ENCODE results near the gene PPP1R3G. TPM values are rescaled to one million over a fixed set of nuclear protein-coding genes. Genes with fewer than 3 reads are reported as not detected.
"Not testable (repeated sequence)": the region's sequence is repeated elsewhere in the genome, so short reads cannot be mapped to it uniquely, and the experiment has no call there.

The PPP1R3G gene
- total RNA-seq, 1 donor from 2014 or later, result not detected

GRCh38 chr6:5053864-5054244, 31.3 kb upstream of the PPP1R3G start:
- no peak for TF ChIP-seq CTCF (IDR thresholded peaks at IDR 0.05; ENCODE audit: partially characterized antibody, unreplicated experiment)
- Mint-ChIP-seq H3K4me3 (ENCODE audit: unreplicated experiment) (no peak overlapping the region), H3K36me3 (ENCODE audit: unreplicated experiment) (peaks cover 29% of the 10 kb centered on the region), H3K27me3 (ENCODE audit: unreplicated experiment) (peaks cover 2% of the 10 kb centered on the region), H3K27ac (ENCODE audit: unreplicated experiment) (no peak overlapping the region), H3K4me1 (ENCODE audit: low read depth, unreplicated experiment) (no peaks in the 10 kb centered on the region), H3K9me3 (ENCODE audit: unreplicated experiment) (peaks cover 9% of the 10 kb centered on the region)
- DNase-seq, result no peak

GRCh38 chr6:5054245-5054873, 30.8 kb upstream of the PPP1R3G start:
- Mint-ChIP-seq H3K27me3 (ENCODE audit: unreplicated experiment) (peaks cover 2% of the 10 kb centered on the region), H3K36me3 (ENCODE audit: unreplicated experiment) (peaks cover 27% of the 10 kb centered on the region), H3K4me3 (ENCODE audit: unreplicated experiment) (no peak overlapping the region), H3K27ac (ENCODE audit: unreplicated experiment) (no peak overlapping the region), H3K9me3 (ENCODE audit: unreplicated experiment) (peaks cover 9% of the 10 kb centered on the region), H3K4me1 (ENCODE audit: low read depth, unreplicated experiment) (no peaks in the 10 kb centered on the region)
- no peak for TF ChIP-seq CTCF (IDR thresholded peaks at IDR 0.05; ENCODE audit: partially characterized antibody, unreplicated experiment)
- DNase-seq, result no peak

GRCh38 chr6:5055118-5055517, 30.0 kb upstream of the PPP1R3G start:
- Mint-ChIP-seq H3K27ac (ENCODE audit: unreplicated experiment) (no peak overlapping the region), H3K36me3 (ENCODE audit: unreplicated experiment) (peaks cover 23% of the 10 kb centered on the region)
- no peak for TF ChIP-seq CTCF (IDR thresholded peaks at IDR 0.05; ENCODE audit: partially characterized antibody, unreplicated experiment)

GRCh38 chr6:5058254-5058653, 26.9 kb upstream of the PPP1R3G start:
- Mint-ChIP-seq H3K27ac (ENCODE audit: unreplicated experiment) (no peak overlapping the region), H3K9me3 (ENCODE audit: unreplicated experiment) (peaks cover 3% of the 10 kb centered on the region), H3K27me3 (ENCODE audit: unreplicated experiment) (peaks cover 4% of the 10 kb centered on the region), H3K36me3 (ENCODE audit: unreplicated experiment) (peaks cover 2% of the 10 kb centered on the region), H3K4me3 (ENCODE audit: unreplicated experiment) (no peak overlapping the region), H3K4me1 (ENCODE audit: low read depth, unreplicated experiment) (no peaks in the 10 kb centered on the region)
- no peak for DNase-seq
- TF ChIP-seq CTCF (IDR thresholded peaks at IDR 0.05; ENCODE audit: partially characterized antibody, unreplicated experiment), result no peak

More at GRCh38 chr6:5055118-5055517, 30.0 kb upstream of the PPP1R3G start:
- Mint-ChIP-seq H3K4me3 (ENCODE audit: unreplicated experiment) (no peak overlapping the region), H3K27me3 (ENCODE audit: unreplicated experiment) (peaks cover 6% of the 10 kb centered on the region), H3K4me1 (ENCODE audit: low read depth, unreplicated experiment) (no peaks in the 10 kb centered on the region), H3K9me3 (ENCODE audit: unreplicated experiment) (peaks cover 9% of the 10 kb centered on the region)
- DNase-seq, result no peak

GRCh38 chr6:5059036-5059896, 25.9 kb upstream of the PPP1R3G start:
- no peak for TF ChIP-seq CTCF (IDR thresholded peaks at IDR 0.05; ENCODE audit: partially characterized antibody, unreplicated experiment)
- peaks cover 2% of the 10 kb centered on the region for H3K9me3 Mint-ChIP-seq (ENCODE audit: unreplicated experiment)
- no peaks in the 10 kb centered on the region for H3K4me1 Mint-ChIP-seq (ENCODE audit: low read depth, unreplicated experiment)
- no peak for DNase-seq
- no peak overlapping the region for H3K27ac Mint-ChIP-seq (ENCODE audit: unreplicated experiment)
- H3K36me3 Mint-ChIP-seq (ENCODE audit: unreplicated experiment), result no peaks in the 10 kb centered on the region
- peaks cover 4% of the 10 kb centered on the region for H3K27me3 Mint-ChIP-seq (ENCODE audit: unreplicated experiment)
- H3K4me3 Mint-ChIP-seq (ENCODE audit: unreplicated experiment), result no peak overlapping the region

DNA sequence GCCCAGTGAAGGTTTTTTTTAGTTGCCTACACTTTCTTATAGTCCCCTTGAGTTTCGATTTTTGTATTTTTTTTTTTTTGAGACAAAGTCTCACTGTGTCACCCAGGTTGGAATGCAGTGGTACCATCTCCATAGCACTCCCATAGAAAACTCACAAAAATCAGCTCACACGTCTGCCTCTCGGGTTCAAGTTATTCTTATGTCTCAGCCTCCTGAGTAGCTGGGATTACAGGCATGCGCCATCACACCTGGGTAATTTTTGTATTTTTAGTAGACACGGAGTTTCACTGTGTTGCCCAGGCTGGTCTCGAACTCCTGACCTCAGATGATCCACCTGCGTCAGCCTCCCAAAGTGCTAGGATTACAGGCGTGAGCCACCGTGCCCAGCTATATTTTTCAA, 24.7 kb upstream of the PPP1R3G start:
- H3K27ac Mint-ChIP-seq (ENCODE audit: unreplicated experiment); H3K27me3 Mint-ChIP-seq (ENCODE audit: unreplicated experiment); DNase-seq; H3K4me1 Mint-ChIP-seq (ENCODE audit: low read depth, unreplicated experiment); H3K9me3 Mint-ChIP-seq (ENCODE audit: unreplicated experiment); H3K4me3 Mint-ChIP-seq (ENCODE audit: unreplicated experiment); H3K36me3 Mint-ChIP-seq (ENCODE audit: unreplicated experiment): not testable (repeated sequence)

Measured in glutamatergic neuron (in vitro differentiated cells).